Skeletal muscle tissue (tissue), 4 donors: Measurements from ENCODE around the gene TOR4A. TPM values are rescaled to one million over a fixed set of nuclear protein-coding genes. Genes with fewer than 3 reads are reported as not detected.
"Not testable (repeated sequence)": the region's sequence is repeated elsewhere in the genome, so short reads cannot be mapped to it uniquely, and the experiment has no call there.

ENCODE experiments used
- H3K27ac ChIP-seq: one replicate; pipeline ENCODE4 v1.7.0; 2013; ENCODE audit warnings: mild to moderate bottlenecking, low read depth, low read length, inconsistent platforms
- H3K27me3 ChIP-seq, 3 donors: one replicate each; pipeline ENCODE4 v1.7.0; 2013; ENCODE audit warnings: low read length in 3 of 3; ENCODE audit not compliant: control insufficient read depth in 3 of 3, insufficient read depth in 3 of 3
- H3K36me3 ChIP-seq, 3 donors: one replicate each; pipeline ENCODE4 v1.7.0; 2013; ENCODE audit warnings: low read length in 3 of 3; ENCODE audit not compliant: control insufficient read depth in 3 of 3, insufficient read depth in 3 of 3
- H3K4me1 ChIP-seq, 3 donors: one replicate each; pipeline ENCODE4 v1.7.0; 2013; ENCODE audit warnings: low read length in 3 of 3, mild to moderate bottlenecking in 3 of 3; ENCODE audit not compliant: control insufficient read depth in 3 of 3, insufficient read depth in 3 of 3
- H3K4me3 ChIP-seq, 3 donors: one replicate each; pipeline ENCODE4 v1.7.0; 2013; ENCODE audit warnings: low read length in 3 of 3
- H3K9ac ChIP-seq, 3 donors: one replicate each; pipeline ENCODE4 v1.7.0; 2013; ENCODE audit warnings: low read length in 3 of 3, mild to moderate bottlenecking in 3 of 3, moderate library complexity in 2 of 3, low read depth in 1 of 3
- H3K9me3 ChIP-seq, 3 donors: one replicate each; pipeline ENCODE4 v1.7.0; 2013; ENCODE audit warnings: low read length in 3 of 3; ENCODE audit not compliant: control insufficient read depth in 3 of 3
- total RNA-seq: library from RNA; depleted of rRNA; stranded (reverse); fragments of >200 nt; gene quantifications from one replicate; pipeline ENCODE4 v1.2.3, GENCODE V29; 2014
- donor health status: Osteomylitis.

Gene TOR4A
- total RNA-seq, 1 donor from 2014 or later = 2.1 TPM

DNA sequence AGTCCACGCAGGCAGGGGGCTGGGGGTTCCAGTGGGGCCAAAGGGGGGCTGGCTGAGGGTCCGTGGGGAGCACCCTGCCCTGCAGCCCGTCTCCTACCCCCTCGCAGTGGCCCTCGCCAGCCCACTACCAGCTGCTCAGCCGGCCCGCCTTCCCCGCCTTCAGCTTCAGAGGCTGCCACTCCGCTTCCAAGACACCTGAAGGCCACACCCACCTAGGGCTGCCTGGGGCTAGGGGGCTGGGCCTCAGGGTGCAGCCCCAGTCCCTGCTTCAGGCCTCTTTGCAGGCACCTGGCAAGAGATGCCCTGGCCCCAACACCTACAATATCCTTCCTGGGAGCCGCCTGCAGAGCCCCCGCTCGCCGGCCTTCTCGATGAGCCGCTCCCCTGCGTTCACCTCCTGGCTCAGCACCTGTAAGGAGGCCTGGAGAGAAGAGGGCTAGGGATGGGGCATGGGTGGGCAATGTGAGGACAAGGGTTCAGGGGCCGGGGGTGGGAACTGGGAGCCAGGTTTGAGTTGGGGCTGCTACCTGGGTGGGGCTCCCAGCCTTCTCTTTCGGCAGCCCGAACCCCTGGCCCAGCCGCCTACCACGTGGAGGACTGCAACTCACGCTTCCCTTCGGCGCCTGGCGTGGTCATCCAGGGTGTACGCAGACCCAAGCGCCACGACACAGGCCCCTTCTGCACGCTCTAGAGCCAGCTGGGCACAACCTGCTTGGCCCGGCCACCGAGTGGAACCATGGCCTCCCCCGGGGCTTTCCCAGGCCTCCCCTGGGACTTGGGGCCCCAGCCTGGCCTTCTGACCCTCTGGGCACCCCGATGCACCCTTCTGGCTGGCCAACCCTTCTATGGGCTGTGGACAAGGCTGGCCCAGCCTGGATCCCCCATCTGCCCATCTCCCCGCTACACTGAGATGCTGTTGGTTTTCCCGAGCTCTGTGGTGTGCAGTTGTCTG lies 24.7 kb upstream of the TOR4A start:
- Histone ChIP-seq H3K36me3 (peaks cover 2 to 10% (median 9%) of the 10 kb centered on the region in 3 donors), H3K4me1 (peaks cover 25 to 36% (median 30%) of the 10 kb centered on the region in 3 donors)

DNA sequence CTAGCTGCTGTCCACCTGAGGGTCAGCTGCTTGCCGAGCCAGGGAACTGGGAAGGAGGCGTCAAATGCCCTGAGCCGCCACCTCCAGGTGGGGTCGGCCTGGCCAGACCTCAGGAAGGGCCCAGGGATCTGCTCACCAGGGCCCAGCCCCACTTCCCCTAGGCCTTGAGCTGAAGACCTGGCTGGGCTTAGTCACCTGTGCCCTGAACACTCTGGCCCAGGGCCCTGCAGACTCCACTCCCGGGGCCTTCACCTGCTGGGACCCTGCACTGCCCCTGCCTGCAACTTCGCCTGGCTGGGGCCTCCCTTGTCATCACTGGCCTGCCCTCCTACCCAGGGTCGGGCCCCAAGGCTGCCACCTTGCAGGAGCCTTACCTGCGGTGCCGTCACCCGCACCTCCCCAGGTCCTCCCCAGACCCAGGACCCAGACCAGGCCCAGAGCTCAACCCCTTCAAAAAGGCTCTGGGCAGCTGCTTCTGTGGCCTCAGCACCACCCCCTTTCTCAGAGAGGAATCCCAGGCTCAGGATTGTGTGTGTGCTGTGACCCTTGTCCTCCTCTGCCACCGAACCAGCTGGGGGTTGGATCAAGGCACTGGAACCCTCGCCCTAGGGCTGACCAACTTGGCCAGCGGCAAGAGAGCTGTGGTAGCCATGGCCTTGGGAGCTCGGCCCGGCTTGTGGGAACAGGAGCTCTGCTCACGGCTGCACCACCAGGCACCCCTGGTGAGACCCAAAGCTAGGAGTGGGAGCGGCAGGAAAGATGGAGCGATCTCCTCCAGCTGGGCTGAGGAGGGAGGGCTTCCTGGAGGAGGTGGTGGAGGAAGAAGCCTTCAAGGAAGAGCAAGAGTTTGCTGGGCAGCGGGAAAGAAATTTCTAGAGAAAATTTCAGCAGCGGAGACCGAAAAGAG lies 23.6 kb upstream of the TOR4A start:
- H3K27me3 ChIP-seq = peaks cover 0 to 2% (median 0%) of the 10 kb centered on the region in 3 donors
- H3K9me3 ChIP-seq = no peaks in the 10 kb centered on the region
- H3K27ac ChIP-seq = no peak overlapping the region
- peak overlapping the region; percentile 70 to 91 (median 86) for H3K9ac ChIP-seq
- peaks cover 23 to 32% (median 28%) of the 10 kb centered on the region in 3 donors for H3K4me1 ChIP-seq
- H3K36me3 ChIP-seq = peaks cover 8 to 16% (median 14%) of the 10 kb centered on the region in 3 donors
- H3K4me3 ChIP-seq = peak overlapping the region; percentile 82 to 96 (median 91)

More for the DNA sequence above, 24.7 kb upstream of the TOR4A start:
- Histone ChIP-seq H3K9me3 (no peaks in the 10 kb centered on the region), H3K9ac (no peak overlapping the region), H3K27me3 (peaks cover 0 to 2% (median 0%) of the 10 kb centered on the region in 3 donors), H3K27ac (no peak overlapping the region), H3K4me3 (no peak overlapping the region)

DNA sequence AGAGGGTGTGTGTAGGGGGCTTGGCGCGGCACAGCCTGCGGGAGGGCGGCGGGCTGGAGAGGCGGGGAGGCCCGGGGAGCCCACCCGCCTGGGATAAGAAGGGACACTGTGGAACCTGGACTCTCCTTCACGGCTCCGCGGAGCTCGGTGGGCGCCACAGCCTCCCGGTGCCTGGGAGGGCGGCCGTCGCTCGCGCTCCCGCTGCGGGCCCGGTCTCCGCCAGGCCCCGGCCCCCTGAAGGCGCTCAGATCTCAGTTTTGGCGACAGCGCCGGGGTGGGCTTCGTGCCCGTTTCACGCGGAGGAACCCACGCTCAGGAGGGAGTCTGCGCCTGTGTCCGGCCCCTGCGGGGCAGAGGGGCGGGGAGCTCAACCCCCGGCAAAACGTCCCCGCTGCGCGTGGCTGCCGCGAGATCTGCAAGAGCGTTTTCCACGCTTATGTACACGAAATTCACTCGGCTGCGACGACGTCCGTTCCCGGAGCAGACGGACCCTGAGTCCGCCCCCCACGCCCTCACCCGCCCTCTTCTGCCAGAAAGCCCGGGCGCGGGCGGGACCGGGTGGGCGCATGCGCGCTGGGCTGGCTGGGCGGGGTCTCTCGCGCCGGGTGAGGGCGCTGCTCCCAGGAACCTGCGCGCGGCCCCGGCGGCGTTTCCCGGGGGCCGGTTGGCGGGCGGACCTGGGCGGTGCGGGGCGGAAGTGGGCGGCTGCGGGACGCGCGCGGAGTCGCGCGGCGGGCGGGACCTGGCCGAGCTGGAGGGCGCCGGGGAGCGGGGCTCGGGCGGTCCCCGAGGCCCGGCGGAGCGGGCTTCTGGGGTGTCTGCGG lies 22.7 kb upstream of the TOR4A start, which contains the start of gene NELFB:
Gene NELFB, plus strand, starts transcription at position 704 of the 824 bp plus-strand sequence.
- H3K4me3 ChIP-seq = peak within 1 kb of the TSS; percentile 90 to 96 (median 91)
- peak within 1 kb of the TSS; percentile 87 to 92 (median 87) for H3K9ac ChIP-seq
- H3K27ac ChIP-seq = peak within 1 kb of the TSS; percentile 54
- peaks cover 13 to 20% (median 17%) of the 10 kb centered on the region in 3 donors for H3K36me3 ChIP-seq
- no peaks in the 10 kb centered on the region for H3K9me3 ChIP-seq
- peaks cover 23 to 32% (median 28%) of the 10 kb centered on the region in 3 donors for H3K4me1 ChIP-seq
- H3K27me3 ChIP-seq = no peaks in the 10 kb centered on the region

DNA sequence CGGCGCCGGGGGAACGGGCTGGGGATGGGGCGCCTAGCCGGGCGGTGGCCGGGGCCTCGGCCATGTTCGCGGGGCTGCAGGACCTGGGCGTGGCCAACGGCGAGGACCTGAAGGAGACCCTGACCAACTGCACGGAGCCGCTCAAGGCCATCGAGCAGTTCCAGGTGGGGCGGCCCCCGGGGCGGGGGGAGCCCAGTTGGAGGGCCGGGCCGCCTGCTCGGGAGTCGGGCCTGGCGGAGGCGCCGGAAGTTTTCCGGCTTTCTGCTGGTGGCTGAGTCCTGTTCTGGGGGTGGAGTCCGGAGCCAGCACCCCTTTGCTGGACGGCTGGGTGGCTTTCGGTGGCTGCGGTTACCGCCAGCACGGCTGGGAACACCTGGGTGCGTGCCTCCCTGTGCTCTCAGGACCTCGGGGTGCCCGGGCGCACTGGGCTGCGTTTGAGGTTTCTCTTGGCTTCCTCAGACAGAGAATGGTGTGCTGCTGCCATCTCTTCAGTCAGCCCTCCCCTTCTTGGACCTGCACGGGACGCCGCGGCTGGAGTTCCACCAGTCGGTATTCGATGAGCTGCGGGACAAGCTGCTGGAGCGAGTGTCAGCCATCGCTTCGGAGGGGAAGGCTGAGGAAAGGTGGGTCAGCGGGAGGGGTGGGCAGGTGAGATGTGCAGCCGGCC lies 21.9 kb upstream of the TOR4A start:
- H3K27me3 ChIP-seq = no peaks in the 10 kb centered on the region
- peaks cover 13 to 20% (median 17%) of the 10 kb centered on the region in 3 donors for H3K36me3 ChIP-seq
- H3K9me3 ChIP-seq = no peaks in the 10 kb centered on the region
- peaks cover 23 to 26% (median 23%) of the 10 kb centered on the region in 3 donors for H3K4me1 ChIP-seq
- peak overlapping the region; percentile 90 to 96 (median 91) for H3K4me3 ChIP-seq
- peak overlapping the region; percentile 87 to 92 (median 87) for H3K9ac ChIP-seq
- peak overlapping the region; percentile 36 for H3K27ac ChIP-seq

DNA sequence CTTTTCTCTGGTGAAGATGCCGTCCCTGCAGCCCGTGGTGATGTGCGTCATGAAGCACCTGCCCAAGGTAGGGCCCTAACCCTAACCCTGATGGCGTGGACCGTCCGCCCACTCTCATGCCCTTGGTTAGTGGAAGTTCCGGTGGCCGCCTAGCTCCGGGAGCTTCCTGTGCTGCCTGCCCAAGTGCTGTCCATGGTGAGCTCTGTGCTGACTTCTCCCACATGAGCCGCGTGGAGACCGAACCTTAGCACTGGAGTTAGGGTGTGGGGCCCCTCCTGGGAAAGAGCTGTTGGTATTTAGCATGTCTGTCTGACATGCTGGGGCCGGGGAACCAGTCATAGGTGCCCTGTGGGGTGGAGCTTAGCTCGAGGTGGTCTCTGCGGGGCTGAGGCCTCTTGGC lies 21.2 kb upstream of the TOR4A start:
- Histone ChIP-seq H3K9ac (peak overlapping the region in 2 of 3 donors; percentile 87 to 92), H3K4me3 (peak overlapping the region; percentile 90 to 96 (median 91)), H3K4me1 (peaks cover 23 to 26% (median 23%) of the 10 kb centered on the region in 3 donors), H3K9me3 (no peaks in the 10 kb centered on the region), H3K27ac (no peak overlapping the region), H3K36me3 (peaks cover 13 to 20% (median 17%) of the 10 kb centered on the region in 3 donors), H3K27me3 (no peaks in the 10 kb centered on the region)

DNA sequence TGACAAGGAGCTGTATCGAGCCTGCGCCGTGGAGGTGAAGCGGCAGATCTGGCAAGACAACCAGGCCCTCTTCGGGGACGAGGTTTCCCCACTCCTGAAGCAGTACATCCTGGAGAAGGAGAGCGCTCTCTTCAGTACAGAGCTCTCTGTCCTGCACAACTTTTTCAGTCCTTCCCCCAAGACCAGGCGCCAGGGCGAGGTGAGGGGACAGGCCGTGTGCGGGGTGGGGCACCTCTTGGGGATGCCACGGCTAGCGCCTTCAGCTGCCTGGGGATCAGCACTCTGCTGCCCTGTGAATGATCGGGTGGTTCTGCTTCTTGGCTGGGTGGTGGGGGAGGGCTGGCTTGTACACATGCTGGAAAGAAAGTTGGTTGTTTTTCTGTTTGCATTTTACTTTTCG lies 20.7 kb upstream of the TOR4A start:
- H3K4me3 ChIP-seq = peak overlapping the region in 2 of 3 donors; percentile 91 to 96
- H3K9ac ChIP-seq = peak overlapping the region in 1 of 3 donors; percentile 92
- H3K27me3 ChIP-seq = no peaks in the 10 kb centered on the region
- H3K4me1 ChIP-seq = peaks cover 23 to 26% (median 23%) of the 10 kb centered on the region in 3 donors
- no peak overlapping the region for H3K27ac ChIP-seq
- peaks cover 13 to 20% (median 17%) of the 10 kb centered on the region in 3 donors for H3K36me3 ChIP-seq
- no peaks in the 10 kb centered on the region for H3K9me3 ChIP-seq

DNA sequence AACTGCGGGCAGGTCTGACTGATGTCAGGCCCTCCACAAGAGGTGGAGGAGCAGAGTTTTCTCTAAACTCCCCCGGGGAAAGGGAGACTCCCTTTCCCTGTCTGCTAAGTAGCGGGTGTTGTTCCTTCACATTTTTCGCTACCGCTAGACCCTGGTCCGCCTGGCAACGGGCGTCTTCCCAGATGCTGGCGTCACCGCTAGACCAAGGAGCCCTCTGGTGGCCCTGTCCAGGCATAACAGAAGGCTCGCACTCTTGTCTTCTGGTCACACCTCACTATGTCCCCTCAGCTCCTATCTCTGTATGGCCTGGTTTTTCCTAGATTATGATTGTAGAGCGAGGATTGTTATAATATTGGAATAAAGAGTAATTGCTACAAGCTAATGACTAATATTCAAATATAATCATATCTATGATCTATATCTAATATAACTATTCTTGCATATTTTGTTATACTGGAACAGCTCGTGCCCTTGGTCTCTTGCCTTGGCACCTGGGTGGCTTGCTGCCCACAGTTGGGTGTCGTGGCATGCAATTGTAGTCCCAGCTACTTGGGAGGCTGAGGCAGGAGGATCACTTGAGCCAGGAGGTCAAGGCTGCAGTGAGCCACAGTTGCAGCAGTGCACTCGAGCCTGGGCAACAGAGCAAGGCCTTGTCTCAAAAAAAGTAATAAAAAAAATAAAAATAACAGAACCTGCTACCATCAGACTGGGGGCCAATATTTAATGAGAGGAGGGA lies 15.2 kb upstream of the TOR4A start:
- not testable (repeated sequence) for H3K9ac ChIP-seq, H3K9me3 ChIP-seq, H3K4me1 ChIP-seq, H3K27me3 ChIP-seq, H3K27ac ChIP-seq, H3K4me3 ChIP-seq
- H3K36me3 ChIP-seq = peaks cover 31 to 35% (median 35%) of the 10 kb centered on the region in 3 donors

DNA sequence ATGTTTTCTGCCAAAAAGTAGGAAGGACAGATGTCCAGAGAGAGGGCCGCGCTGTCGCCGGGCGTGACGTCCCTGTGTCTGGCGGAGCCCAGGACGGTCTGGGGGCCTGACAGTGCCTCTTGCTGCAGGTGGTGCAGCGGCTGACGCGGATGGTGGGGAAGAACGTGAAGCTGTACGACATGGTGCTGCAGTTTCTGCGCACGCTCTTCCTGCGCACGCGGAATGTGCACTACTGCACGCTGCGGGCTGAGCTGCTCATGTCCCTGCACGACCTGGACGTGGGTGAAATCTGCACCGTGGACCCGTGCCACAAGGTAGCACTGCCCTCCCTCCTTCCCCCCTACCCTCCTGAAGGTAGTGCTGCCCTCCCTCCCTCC lies 14.6 kb upstream of the TOR4A start:
- H3K36me3 ChIP-seq = peaks cover 31 to 38% (median 37%) of the 10 kb centered on the region in 3 donors
- no peak overlapping the region for H3K4me3 ChIP-seq
- no peak overlapping the region for H3K27ac ChIP-seq
- H3K4me1 ChIP-seq = peaks cover 0 to 11% (median 7%) of the 10 kb centered on the region in 3 donors
- no peak overlapping the region for H3K9ac ChIP-seq
- no peaks in the 10 kb centered on the region for H3K27me3 ChIP-seq
- H3K9me3 ChIP-seq = no peaks in the 10 kb centered on the region
